ENCODE measurements around the gene MUC6. TPM values are rescaled to one million over a fixed set of nuclear protein-coding genes. Genes with fewer than 3 reads are reported as not detected.

Gene MUC6
- total RNA-seq, 1 donor from 2014 or later = not detected

- Mint-ChIP-seq H3K9me3 (ENCODE audit: unreplicated experiment) (peaks cover 13% of the 10 kb centered on the region), H3K36me3 (ENCODE audit: unreplicated experiment) (peaks cover 27% of the 10 kb centered on the region)
Observed at GRCh38 chr11:1013631-1013935, 22.9 kb downstream of the MUC6 start.

GRCh38 chr11:1012740-1013630, 23.5 kb downstream of the MUC6 start:
- H3K27me3 Mint-ChIP-seq (ENCODE audit: unreplicated experiment) = no peaks in the 10 kb centered on the region
- peaks cover 13% of the 10 kb centered on the region for H3K9me3 Mint-ChIP-seq (ENCODE audit: unreplicated experiment)
- no peak overlapping the region for H3K4me3 Mint-ChIP-seq (ENCODE audit: unreplicated experiment)
- DNase-seq (ENCODE audit: extremely low spot score, unreplicated experiment) = no peak
- H3K36me3 Mint-ChIP-seq (ENCODE audit: unreplicated experiment) = peaks cover 29% of the 10 kb centered on the region
- no peak for TF ChIP-seq CTCF (IDR thresholded peaks at IDR 0.05)
- no peak overlapping the region for H3K27ac Mint-ChIP-seq (ENCODE audit: unreplicated experiment)
- no peaks in the 10 kb centered on the region for H3K4me1 Mint-ChIP-seq (ENCODE audit: unreplicated experiment)

More at GRCh38 chr11:1013631-1013935, 22.9 kb downstream of the MUC6 start:
- no peak overlapping the region for H3K27ac Mint-ChIP-seq (ENCODE audit: unreplicated experiment)
- H3K4me1 Mint-ChIP-seq (ENCODE audit: unreplicated experiment) = no peaks in the 10 kb centered on the region
- no peak for TF ChIP-seq CTCF (IDR thresholded peaks at IDR 0.05)
- DNase-seq (ENCODE audit: extremely low spot score, unreplicated experiment) = no peak
- H3K27me3 Mint-ChIP-seq (ENCODE audit: unreplicated experiment) = no peaks in the 10 kb centered on the region
- no peak overlapping the region for H3K4me3 Mint-ChIP-seq (ENCODE audit: unreplicated experiment)

GRCh38 chr11:1012291-1012690, 24.2 kb downstream of the MUC6 start:
- H3K27ac Mint-ChIP-seq (ENCODE audit: unreplicated experiment) = no peak overlapping the region
- H3K36me3 Mint-ChIP-seq (ENCODE audit: unreplicated experiment) = peaks cover 27% of the 10 kb centered on the region
- TF ChIP-seq CTCF (IDR thresholded peaks at IDR 0.05) = no peak
- no peak overlapping the region for H3K4me3 Mint-ChIP-seq (ENCODE audit: unreplicated experiment)
- H3K9me3 Mint-ChIP-seq (ENCODE audit: unreplicated experiment) = peaks cover 9% of the 10 kb centered on the region
- H3K27me3 Mint-ChIP-seq (ENCODE audit: unreplicated experiment) = no peaks in the 10 kb centered on the region
- DNase-seq (ENCODE audit: extremely low spot score, unreplicated experiment) = no peak
- no peaks in the 10 kb centered on the region for H3K4me1 Mint-ChIP-seq (ENCODE audit: unreplicated experiment)

GRCh38 chr11:1011320-1011698, 25.2 kb downstream of the MUC6 start:
- TF ChIP-seq CTCF (IDR thresholded peaks at IDR 0.05) = no peak
- Mint-ChIP-seq H3K4me1 (ENCODE audit: unreplicated experiment) (no peaks in the 10 kb centered on the region), H3K36me3 (ENCODE audit: unreplicated experiment) (peaks cover 23% of the 10 kb centered on the region), H3K4me3 (ENCODE audit: unreplicated experiment) (no peak overlapping the region), H3K27ac (ENCODE audit: unreplicated experiment) (no peak overlapping the region), H3K27me3 (ENCODE audit: unreplicated experiment) (no peaks in the 10 kb centered on the region), H3K9me3 (ENCODE audit: unreplicated experiment) (no peaks in the 10 kb centered on the region)
- DNase-seq (ENCODE audit: extremely low spot score, unreplicated experiment) = no peak

GRCh38 chr11:1010551-1011319, 25.8 kb downstream of the MUC6 start:
- Mint-ChIP-seq H3K4me1 (ENCODE audit: unreplicated experiment) (no peaks in the 10 kb centered on the region), H3K9me3 (ENCODE audit: unreplicated experiment) (no peaks in the 10 kb centered on the region), H3K4me3 (ENCODE audit: unreplicated experiment) (no peak overlapping the region), H3K27me3 (ENCODE audit: unreplicated experiment) (no peaks in the 10 kb centered on the region), H3K27ac (ENCODE audit: unreplicated experiment) (no peak overlapping the region), H3K36me3 (ENCODE audit: unreplicated experiment) (peaks cover 25% of the 10 kb centered on the region)
- no peak for DNase-seq (ENCODE audit: extremely low spot score, unreplicated experiment)
- no peak for TF ChIP-seq CTCF (IDR thresholded peaks at IDR 0.05)

Measured in osteocyte (in vitro differentiated cells).